Medulla oblongata (tissue), 1 donor: Measurements from ENCODE around the gene CEPT1.

Source experiments
- DNase-seq: peaks from one replicate; pipeline ENCODE4 v3.0.0-alpha.2; 2015; ENCODE audit errors: extremely low spot score

CEPT1 gene

GRCh38 chr1:111192658-111193519, 52.9 kb downstream of the CEPT1 start:
- DNase-seq: peak; percentile 72

- no peak for DNase-seq
Observed at GRCh38 chr1:111193712-111194480, 53.9 kb downstream of the CEPT1 start.

GRCh38 chr1:111195002-111195684, 55.1 kb downstream of the CEPT1 start:
- no peak for DNase-seq

- no peak for DNase-seq
Observed at GRCh38 chr1:111196213-111196612, 56.2 kb downstream of the CEPT1 start.

GRCh38 chr1:111197598-111198284, 57.7 kb downstream of the CEPT1 start:
- no peak for DNase-seq

- no peak for DNase-seq
Observed at GRCh38 chr1:111198836-111199235, 58.8 kb downstream of the CEPT1 start.

GRCh38 chr1:111199329-111199728, 59.3 kb downstream of the CEPT1 start:
- DNase-seq: no peak

- DNase-seq: peak; percentile 88
Observed at GRCh38 chr1:111199881-111200801, 60.1 kb downstream of the CEPT1 start, which contains the start of gene DENND2D. Gene DENND2D (minus strand): TSS chr1:111200646. CDS start chr1:111200459, 187 bp downstream.

- DNase-seq: no peak
Observed at GRCh38 chr1:111200802-111201161, 60.8 kb downstream of the CEPT1 start.

GRCh38 chr1:111201275-111202090, 61.5 kb downstream of the CEPT1 start:
- DNase-seq: no peak

- no peak for DNase-seq
Observed at GRCh38 chr1:111202366-111202706, 62.3 kb downstream of the CEPT1 start.

- DNase-seq: no peak
Observed at GRCh38 chr1:111202707-111203623, 62.9 kb downstream of the CEPT1 start.

GRCh38 chr1:111203681-111204200, 63.7 kb downstream of the CEPT1 start:
- DNase-seq: peak; percentile 70

- DNase-seq: no peak
Observed at GRCh38 chr1:111204201-111204982, 64.4 kb downstream of the CEPT1 start.

GRCh38 chr1:111204983-111205713, 65.1 kb downstream of the CEPT1 start:
- peak; percentile 36 for DNase-seq

GRCh38 chr1:111205714-111206050, 65.7 kb downstream of the CEPT1 start:
- DNase-seq: no peak

- no peak for DNase-seq
Observed at GRCh38 chr1:111208921-111209320, 68.9 kb downstream of the CEPT1 start.
